ENCODE data around the gene DEPDC5. TPM values are rescaled to one million over a fixed set of nuclear protein-coding genes. Genes with fewer than 3 reads are reported as not detected.

Gene DEPDC5
- total RNA-seq, 1 experiment from 2014 or later = 10.0 TPM

GRCh38 chr22:31895411-31896123 lies 141.7 kb downstream of the DEPDC5 start:
- no peak for DNase-seq (ENCODE audit: low spot score)

GRCh38 chr22:31896472-31896871 lies 142.7 kb downstream of the DEPDC5 start:
- DNase-seq (ENCODE audit: low spot score) = no peak

DNA sequence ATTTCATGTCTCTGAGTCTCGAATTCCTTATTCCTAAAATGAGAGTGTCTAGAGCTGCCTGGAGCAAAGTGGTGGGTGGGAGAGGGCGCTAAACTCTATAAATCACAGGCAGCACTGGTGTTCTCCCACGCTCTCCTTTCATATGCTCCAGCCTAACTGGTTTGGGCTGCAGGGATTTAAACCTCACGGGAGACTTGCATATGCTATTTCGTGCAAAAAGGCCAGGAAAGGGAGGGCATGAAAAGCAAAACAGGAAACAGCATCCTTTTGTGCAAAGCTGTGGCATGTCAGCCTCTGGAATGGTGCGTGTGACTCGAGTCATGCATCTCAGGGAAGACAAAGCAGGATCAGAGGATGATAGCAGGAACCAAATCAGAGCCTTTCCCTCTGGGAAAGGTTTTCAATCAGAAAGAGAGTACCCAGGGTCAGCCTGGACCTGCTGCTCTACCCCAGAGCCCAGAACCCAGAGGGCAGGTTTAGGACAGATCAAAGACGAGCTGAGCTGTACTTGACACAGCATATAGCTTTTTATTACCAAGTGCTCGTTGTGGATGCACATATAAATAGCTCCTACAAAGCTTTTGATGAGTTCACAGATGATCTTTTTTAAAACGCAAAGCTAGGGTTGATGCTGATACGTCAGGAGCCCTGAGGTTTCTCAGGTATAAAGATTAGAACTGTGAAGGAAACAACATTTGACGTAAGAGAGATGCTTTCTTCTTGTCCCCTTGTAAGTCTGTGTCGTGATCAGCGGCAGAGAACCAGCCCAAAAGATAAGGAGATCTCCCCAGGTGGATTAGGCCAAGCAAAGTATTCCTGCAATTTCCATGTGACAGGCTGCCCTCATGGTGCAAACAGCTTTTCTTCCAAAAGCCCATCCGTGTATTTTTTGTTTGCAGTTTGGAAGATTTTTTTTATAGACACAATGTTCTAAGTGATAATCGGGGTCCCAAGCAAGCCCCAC lies 144.3 kb downstream of the DEPDC5 start:
- no peak for DNase-seq (ENCODE audit: low spot score)

GRCh38 chr22:31898926-31899325 lies 145.1 kb downstream of the DEPDC5 start:
- DNase-seq (ENCODE audit: low spot score) = no peak

DNA sequence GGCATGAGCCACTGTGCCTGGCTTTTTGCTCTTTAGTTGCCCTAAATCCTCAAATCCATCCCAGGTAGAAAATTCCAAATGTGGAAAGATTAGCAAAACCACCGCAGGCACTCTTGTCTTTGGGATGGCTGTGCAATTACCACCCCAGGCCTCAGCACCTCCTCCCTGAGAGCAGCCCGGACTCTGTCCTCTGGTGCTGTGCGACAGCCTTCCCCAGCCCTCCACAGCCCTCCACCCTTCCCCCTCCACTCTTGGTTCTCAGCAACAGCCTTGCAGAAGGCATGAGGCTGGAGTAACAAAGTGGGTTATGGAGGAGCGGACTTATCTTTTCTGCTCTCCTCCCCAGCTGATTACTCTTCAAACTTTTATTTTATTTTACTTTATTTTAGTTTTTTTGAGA lies 145.8 kb downstream of the DEPDC5 start:
- DNase-seq (ENCODE audit: low spot score) = no peak

GRCh38 chr22:31901388-31902137 lies 147.7 kb downstream of the DEPDC5 start:
- DNase-seq (ENCODE audit: low spot score) = no peak

GRCh38 chr22:31904651-31905050 lies 150.8 kb downstream of the DEPDC5 start:
- no peak for DNase-seq (ENCODE audit: low spot score)

- DNase-seq (ENCODE audit: low spot score) = no peak
Measured at GRCh38 chr22:31905356-31905755, 151.5 kb downstream of the DEPDC5 start.

- no peak for DNase-seq (ENCODE audit: low spot score)
Measured at GRCh38 chr22:31906086-31906485, 152.3 kb downstream of the DEPDC5 start.

DNA sequence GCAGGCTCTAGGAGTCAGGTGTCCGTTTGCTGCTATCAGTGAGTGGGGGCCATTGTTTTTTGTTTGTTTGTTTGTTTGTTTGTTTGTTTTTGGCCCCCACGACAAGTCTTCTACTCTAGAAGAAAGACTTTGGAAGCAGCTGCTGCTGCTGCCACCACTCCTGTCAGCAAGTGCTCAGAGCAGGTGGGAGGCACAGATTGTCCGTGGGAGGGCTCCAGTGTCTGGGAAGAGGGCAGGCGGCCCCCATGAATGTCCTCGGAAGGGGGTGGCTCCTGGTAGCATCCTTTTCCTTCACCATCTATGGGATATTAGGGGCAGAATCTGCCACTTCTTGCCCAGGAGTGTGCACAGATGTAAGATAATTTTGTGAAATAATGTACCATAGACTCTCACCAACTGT lies 152.8 kb downstream of the DEPDC5 start:
- DNase-seq (ENCODE audit: low spot score) = no peak

GRCh38 chr22:31909977-31910376 lies 156.2 kb downstream of the DEPDC5 start:
- no peak for DNase-seq (ENCODE audit: low spot score)

DNA sequence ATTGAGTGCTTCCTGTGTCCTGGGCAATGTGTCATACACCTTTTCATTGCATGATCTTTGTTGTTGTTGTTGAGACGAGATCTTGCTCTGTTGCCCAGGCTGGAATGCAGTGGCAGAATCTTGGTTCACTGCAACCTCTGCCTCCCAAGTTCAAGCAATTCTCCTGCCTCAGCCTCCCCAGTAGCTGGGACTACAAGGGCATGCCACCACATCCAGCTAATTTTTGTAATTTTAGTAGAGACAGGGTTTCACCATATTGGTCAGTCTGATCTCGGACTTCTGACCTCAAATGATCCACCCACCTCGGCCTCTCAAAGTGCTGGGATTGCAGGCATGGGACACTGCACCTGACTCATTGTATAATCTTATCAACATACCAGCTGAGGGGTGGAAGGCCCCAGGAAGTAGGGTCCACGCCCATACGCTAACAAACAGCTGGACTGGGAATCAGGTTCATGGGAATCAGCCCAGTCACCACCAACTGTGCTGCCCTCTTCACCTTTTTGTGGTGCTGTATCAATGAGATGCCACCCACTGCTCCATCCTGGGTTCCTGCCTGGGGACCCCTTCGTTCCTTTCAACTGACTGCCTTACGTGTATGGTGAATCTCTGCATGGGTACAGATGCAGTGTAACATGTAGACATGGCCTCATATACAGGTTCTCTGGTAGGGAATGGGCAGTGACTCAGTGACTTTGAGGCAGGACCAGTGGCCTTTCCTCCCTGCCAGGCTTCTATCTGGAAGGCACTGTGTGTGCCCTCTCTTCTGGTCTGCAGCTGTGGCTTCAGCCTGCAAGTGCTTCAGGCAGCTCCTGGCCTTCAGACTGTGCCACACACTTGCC lies 158.0 kb downstream of the DEPDC5 start:
- DNase-seq (ENCODE audit: low spot score) = no peak

DNA sequence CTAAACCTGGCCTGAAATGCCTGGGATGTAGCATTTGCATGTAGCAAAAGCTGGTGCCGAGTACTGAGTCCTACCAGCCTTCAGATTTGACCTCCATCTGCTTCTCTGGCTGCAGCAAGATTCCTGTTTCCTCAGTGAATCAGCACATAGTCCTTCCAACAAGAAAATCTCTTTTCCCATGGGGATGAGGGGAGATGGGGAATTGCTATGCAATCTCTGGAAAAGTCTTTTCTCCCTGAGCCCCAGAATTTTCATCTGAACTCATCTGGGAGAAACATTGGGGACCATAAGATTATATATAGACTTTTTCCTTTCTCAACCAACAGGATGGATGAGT lies 158.6 kb downstream of the DEPDC5 start:
- DNase-seq (ENCODE audit: low spot score) = no peak

GRCh38 chr22:31915586-31915985 lies 161.8 kb downstream of the DEPDC5 start:
- DNase-seq (ENCODE audit: low spot score) = no peak

- no peak for DNase-seq (ENCODE audit: low spot score)
Measured at GRCh38 chr22:31917227-31917921, 163.6 kb downstream of the DEPDC5 start.

DNA sequence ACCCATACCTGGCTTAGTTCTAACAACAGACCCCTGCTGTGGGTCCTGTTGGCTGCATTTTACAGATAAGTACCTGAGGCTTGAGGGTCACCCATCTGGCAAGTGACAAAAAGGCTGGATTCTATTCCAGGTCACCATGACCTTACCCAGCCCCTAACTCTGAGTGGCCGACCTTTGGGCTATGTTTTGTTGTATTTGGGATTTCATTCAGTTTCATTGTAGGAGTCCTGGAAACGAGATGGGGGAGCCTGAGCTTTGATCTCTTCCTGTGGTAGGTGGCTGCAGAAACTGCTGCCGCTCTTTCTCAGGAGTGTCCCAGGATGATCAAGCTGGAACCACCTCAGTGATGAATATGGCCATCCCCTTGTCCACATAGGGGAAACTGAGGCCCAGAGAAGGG lies 165.9 kb downstream of the DEPDC5 start:
- DNase-seq (ENCODE audit: low spot score) = no peak

- DNase-seq (ENCODE audit: low spot score) = no peak
Measured at GRCh38 chr22:31920306-31920705, 166.5 kb downstream of the DEPDC5 start.

DNA sequence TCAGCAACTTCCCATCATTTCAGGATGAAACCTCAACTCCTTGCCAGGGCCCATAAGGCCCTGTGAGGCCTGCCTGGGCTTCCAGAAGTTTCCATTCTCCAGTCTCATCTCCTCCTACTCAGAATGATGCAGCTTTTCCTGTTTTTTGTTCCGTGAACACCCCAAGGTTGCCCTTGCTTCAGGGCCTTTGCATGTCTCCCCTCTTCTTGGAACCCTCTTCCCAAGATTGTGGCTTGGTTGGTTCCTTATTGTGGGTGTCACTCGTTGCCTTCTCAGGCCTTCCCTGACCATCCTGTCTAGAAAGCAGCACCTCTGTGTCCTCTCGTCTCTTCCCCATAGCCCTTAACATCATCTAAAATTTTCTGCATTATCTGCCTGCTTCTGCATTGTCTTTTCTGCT lies 167.3 kb downstream of the DEPDC5 start:
- no peak for DNase-seq (ENCODE audit: low spot score)

DNA sequence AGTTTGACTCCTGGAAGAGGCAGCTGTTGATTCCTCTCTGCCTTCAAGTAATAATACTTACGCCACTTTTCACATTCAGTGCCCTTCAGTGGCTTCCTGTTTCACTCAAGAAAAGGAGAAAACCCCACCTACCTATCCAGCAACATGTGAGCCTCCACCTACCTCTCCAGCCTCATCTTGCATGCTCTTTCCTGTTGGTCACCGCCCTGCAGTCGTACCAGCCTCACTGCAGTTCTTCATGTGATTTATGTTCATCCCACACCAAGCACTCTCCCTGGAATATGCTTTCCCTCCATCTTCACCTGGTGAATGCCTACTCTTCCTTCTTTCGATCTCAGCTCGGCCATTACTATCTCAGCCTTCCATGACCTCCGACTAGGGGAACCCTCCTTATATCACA lies 168.7 kb downstream of the DEPDC5 start:
- no peak for DNase-seq (ENCODE audit: low spot score)

DNA sequence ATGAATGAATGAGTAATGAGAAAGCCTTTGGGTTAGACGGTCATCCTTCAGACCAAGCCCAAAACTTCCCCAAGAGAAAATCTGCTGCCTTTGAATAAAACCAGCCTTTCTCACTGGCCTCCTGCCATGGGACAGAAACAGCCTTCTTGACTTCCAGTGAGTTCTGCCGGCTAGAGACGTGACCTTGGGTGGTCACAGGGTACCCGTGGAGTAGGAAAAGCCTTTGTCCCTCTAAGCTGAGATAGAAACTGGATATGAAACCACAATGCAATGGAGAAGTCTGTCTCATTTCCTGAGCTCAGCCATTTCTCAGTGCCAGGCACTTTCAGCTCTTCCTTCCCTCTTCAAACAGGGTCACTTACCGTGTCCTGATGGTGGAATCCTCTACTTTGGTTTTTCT lies 169.3 kb downstream of the DEPDC5 start:
- DNase-seq (ENCODE audit: low spot score) = no peak

DNA sequence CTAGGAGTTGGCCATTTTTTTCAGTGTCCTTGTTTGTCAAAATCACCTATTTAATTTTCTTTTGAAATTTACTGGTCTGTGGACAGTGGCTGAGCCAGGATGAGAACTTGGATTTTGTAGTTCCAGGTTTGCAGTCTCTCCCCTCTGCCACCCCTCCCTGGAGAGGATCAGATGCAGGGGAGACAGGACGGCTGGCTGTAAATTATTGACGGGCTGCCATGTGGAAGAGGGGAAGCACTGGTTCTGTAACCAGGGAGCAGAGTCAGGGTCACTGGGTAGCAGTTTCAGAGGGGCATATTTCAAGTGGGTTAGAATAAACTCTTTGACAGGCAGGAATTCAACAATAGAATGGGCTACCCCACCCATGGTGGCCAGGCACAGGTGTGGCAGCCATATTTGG lies 169.9 kb downstream of the DEPDC5 start:
- no peak for DNase-seq (ENCODE audit: low spot score)
